H1 (cell line): ENCODE results near the gene TMEM120B. TPM values are rescaled to one million over a fixed set of nuclear protein-coding genes. Genes with fewer than 3 reads are reported as not detected.

Experiments used
- CBX8 ChIP-seq: fragments of 300-800, 300-1000 bp; sonication (generic); IDR thresholded peaks from 2 replicates; pipeline ENCODE4 v1.7.1; 2016; ENCODE audit warnings: low read depth, low read length, borderline replicate concordance
- CREB1 ChIP-seq: IDR thresholded peaks from 2 replicates; pipeline ENCODE4 v1.6.1; 2012; ENCODE audit warnings: inconsistent platforms
- HDAC2 ChIP-seq, 2 experiments: fragments of 300-600 bp in 1 of 2; sonication (generic) in 1 of 2; IDR thresholded peaks; 2 replicates each; pipeline ENCODE4 v1.6.1; 2011 to 2012; ENCODE audit warnings: low read depth in 2 of 2, low read length in 2 of 2, mild to moderate bottlenecking in 2 of 2, moderate library complexity in 2 of 2, borderline replicate concordance in 1 of 2, inconsistent platforms in 1 of 2
- POLR2A ChIP-seq, 2 experiments: IDR thresholded peaks; 1 replicate in 1 of 2; 2 replicates in 1 of 2; pipeline ENCODE4 v1.6.1; 2011; ENCODE audit warnings: low read depth in 2 of 2, low read length in 2 of 2, mild to moderate bottlenecking in 2 of 2; ENCODE audit errors: control extremely low read depth in 1 of 2
- SAP30 ChIP-seq: fragments of 300-600 bp; sonication (generic); IDR thresholded peaks from 2 replicates; pipeline ENCODE4 v1.7.1; 2012; ENCODE audit warnings: low read length, moderate library complexity, mild to moderate bottlenecking, inconsistent platforms; ENCODE audit not compliant: insufficient read depth, insufficient replicate concordance
- SIRT6 ChIP-seq: IDR thresholded peaks from one replicate; pipeline ENCODE4 v1.7.1; 2012; ENCODE audit warnings: low read length, inconsistent platforms
- TBP ChIP-seq: IDR thresholded peaks from 2 replicates; pipeline ENCODE4 v1.6.1; 2011; ENCODE audit warnings: low read depth, low read length, improper control_type of control experiment
- YY1 ChIP-seq: IDR thresholded peaks from 2 replicates; pipeline ENCODE4 v1.6.1; 2011; ENCODE audit warnings: low read depth, mild to moderate bottlenecking, low read length
- polyA plus RNA-seq, 7 experiments: library from polyadenylated mRNA; depleted of rRNA in 3 of 7; stranded (reverse) in 5 of 7; unstranded in 2 of 7; fragments of >200 nt in 5 of 7; fragments of 200-250 nt in 2 of 7; gene quantifications; 1 replicate in 5 of 7; 2 replicates in 1 of 7; 4 replicates in 1 of 7; pipeline versions ENCODE4 v1.2.1 to v1.2.3, GENCODE V29; 2011 to 2013; ENCODE audit warnings: missing spikeins in 2 of 7, mixed read lengths in 2 of 7
- total RNA-seq: library from RNA; stranded (reverse); fragmentation: NEBNext Ultra II Directional; extraction: Animal tissue kit (Norgen Biotek cat#: 25700); gene quantifications from 2 replicates; pipeline ENCODE4 v1.2.1, GENCODE V29; 2021
- TF ChIP-seq, protein P1 (sequence below): IDR thresholded peaks from 2 replicates; pipeline ENCODE4 v1.6.1; 2011; ENCODE audit warnings: low read depth, mild to moderate bottlenecking, low read length; ENCODE audit not compliant: insufficient read depth
- TF ChIP-seq, protein P2 (sequence below): fragments of 300-600 bp; sonication (generic); IDR thresholded peaks from 2 replicates; pipeline ENCODE4 v1.7.1; 2012; ENCODE audit warnings: low read length, moderate library complexity, mild to moderate bottlenecking, inconsistent platforms; ENCODE audit not compliant: insufficient replicate concordance

The TMEM120B gene
- total and polyA plus RNA-seq, 2 of the 8 experiments (the other 6 are each of a cell fraction or from before 2014, with no cell fraction given): 22.0 to 29.1 TPM

DNA sequence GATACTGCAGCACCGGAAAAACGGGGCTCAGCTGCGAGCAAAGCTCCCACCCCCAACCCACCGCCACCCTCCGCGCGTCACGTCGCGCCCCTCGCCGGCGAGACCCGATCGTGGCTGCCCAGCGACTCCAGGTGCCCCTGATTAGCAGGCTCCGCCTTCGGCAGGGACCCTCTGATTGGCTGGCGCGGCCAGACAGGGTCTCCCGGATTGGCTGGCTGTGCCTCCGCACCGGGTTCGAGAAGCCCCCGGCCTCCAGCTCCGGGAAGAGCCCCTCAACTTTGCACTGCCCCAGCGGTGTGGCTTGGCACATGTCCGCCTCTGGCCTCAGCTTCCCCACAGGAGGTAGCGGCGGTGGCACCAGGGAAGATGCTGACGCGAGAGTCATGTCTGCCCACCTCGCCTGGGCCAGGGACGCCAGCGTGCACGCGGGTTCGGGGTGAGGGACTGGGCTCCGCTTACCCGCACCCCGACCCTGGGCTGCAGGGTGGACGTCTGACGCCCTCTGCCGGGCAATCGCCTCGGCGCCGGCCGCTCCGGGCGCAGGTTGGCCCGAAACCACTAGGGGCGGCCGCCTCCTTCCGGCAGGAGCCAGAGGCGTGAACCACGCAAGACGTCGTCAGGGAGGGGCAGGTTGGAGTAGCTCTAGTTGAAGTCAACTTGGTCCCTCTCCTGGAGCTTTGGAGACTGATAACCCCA lies 81.4 kb downstream of the TMEM120B start (continued):
- TF ChIP-seq HDAC2 (IDR thresholded peaks at IDR 0.05; ENCODE audit: borderline replicate concordance in 1 of 2, low read depth in 2 of 2, low read length in 2 of 2) (peak; percentile 40 to 47; a peak in 2 of 4 replicates), TBP (peak; percentile 19; the same call in 1 of the 2 replicates), SAP30 (no peak), YY1 (no peak), CREB1 (peak; percentile 70), SIRT6 (no peak), POLR2A (IDR thresholded peaks at IDR 0.05; ENCODE audit: control extremely low read depth in 1 of 2, low read depth in 2 of 2, low read length in 2 of 2) (no peak; a peak in 1 of 3 replicates), CBX8 (no peak)
- TF ChIP-seq, protein P1, sequence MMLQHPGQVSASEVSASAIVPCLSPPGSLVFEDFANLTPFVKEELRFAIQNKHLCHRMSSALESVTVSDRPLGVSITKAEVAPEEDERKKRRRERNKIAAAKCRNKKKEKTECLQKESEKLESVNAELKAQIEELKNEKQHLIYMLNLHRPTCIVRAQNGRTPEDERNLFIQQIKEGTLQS: 0 out of 2 replicates have a peak, but pooled peaks have one; percentile 54
- TF ChIP-seq, protein P2, sequence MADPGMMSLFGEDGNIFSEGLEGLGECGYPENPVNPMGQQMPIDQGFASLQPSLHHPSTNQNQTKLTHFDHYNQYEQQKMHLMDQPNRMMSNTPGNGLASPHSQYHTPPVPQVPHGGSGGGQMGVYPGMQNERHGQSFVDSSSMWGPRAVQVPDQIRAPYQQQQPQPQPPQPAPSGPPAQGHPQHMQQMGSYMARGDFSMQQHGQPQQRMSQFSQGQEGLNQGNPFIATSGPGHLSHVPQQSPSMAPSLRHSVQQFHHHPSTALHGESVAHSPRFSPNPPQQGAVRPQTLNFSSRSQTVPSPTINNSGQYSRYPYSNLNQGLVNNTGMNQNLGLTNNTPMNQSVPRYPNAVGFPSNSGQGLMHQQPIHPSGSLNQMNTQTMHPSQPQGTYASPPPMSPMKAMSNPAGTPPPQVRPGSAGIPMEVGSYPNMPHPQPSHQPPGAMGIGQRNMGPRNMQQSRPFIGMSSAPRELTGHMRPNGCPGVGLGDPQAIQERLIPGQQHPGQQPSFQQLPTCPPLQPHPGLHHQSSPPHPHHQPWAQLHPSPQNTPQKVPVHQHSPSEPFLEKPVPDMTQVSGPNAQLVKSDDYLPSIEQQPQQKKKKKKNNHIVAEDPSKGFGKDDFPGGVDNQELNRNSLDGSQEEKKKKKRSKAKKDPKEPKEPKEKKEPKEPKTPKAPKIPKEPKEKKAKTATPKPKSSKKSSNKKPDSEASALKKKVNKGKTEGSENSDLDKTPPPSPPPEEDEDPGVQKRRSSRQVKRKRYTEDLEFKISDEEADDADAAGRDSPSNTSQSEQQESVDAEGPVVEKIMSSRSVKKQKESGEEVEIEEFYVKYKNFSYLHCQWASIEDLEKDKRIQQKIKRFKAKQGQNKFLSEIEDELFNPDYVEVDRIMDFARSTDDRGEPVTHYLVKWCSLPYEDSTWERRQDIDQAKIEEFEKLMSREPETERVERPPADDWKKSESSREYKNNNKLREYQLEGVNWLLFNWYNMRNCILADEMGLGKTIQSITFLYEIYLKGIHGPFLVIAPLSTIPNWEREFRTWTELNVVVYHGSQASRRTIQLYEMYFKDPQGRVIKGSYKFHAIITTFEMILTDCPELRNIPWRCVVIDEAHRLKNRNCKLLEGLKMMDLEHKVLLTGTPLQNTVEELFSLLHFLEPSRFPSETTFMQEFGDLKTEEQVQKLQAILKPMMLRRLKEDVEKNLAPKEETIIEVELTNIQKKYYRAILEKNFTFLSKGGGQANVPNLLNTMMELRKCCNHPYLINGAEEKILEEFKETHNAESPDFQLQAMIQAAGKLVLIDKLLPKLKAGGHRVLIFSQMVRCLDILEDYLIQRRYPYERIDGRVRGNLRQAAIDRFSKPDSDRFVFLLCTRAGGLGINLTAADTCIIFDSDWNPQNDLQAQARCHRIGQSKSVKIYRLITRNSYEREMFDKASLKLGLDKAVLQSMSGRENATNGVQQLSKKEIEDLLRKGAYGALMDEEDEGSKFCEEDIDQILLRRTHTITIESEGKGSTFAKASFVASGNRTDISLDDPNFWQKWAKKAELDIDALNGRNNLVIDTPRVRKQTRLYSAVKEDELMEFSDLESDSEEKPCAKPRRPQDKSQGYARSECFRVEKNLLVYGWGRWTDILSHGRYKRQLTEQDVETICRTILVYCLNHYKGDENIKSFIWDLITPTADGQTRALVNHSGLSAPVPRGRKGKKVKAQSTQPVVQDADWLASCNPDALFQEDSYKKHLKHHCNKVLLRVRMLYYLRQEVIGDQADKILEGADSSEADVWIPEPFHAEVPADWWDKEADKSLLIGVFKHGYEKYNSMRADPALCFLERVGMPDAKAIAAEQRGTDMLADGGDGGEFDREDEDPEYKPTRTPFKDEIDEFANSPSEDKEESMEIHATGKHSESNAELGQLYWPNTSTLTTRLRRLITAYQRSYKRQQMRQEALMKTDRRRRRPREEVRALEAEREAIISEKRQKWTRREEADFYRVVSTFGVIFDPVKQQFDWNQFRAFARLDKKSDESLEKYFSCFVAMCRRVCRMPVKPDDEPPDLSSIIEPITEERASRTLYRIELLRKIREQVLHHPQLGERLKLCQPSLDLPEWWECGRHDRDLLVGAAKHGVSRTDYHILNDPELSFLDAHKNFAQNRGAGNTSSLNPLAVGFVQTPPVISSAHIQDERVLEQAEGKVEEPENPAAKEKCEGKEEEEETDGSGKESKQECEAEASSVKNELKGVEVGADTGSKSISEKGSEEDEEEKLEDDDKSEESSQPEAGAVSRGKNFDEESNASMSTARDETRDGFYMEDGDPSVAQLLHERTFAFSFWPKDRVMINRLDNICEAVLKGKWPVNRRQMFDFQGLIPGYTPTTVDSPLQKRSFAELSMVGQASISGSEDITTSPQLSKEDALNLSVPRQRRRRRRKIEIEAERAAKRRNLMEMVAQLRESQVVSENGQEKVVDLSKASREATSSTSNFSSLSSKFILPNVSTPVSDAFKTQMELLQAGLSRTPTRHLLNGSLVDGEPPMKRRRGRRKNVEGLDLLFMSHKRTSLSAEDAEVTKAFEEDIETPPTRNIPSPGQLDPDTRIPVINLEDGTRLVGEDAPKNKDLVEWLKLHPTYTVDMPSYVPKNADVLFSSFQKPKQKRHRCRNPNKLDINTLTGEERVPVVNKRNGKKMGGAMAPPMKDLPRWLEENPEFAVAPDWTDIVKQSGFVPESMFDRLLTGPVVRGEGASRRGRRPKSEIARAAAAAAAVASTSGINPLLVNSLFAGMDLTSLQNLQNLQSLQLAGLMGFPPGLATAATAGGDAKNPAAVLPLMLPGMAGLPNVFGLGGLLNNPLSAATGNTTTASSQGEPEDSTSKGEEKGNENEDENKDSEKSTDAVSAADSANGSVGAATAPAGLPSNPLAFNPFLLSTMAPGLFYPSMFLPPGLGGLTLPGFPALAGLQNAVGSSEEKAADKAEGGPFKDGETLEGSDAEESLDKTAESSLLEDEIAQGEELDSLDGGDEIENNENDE: no peak
